ENCODE results near the gene LIX1L. TPM values are rescaled to one million over a fixed set of nuclear protein-coding genes. Genes with fewer than 3 reads are reported as not detected.

LIX1L gene
- total RNA-seq, 5 donors from 2014 or later (not counting 1 experiment from before 2014, with no cell fraction given) = 43.4 to 74.4 (median 64.2) TPM

DNA sequence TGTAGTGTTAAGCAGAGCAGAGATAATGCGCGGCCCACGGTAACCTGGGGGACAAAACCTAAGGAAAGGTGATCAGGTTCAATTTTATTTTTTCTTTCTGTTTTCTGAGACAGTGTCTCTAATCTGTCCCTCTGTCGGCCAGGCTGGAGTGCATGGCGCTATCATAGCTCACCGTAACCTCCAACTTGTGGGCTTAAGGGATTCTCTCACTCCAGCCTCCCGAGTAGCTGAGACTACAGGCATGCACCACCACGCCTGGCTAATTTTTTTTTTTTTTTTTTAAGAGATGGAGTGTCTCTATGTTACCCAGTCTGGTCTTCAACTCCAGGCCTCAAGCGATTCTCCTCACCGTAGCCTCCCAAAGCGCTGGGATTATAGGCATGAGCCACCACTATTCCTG lies 71.4 kb downstream of the LIX1L start:
- WGBS (ENCODE audit: insufficient coverage) = 40% methylated on average over 5 of the region's 11 CpGs
- H3K27ac ChIP-seq (ENCODE audit: low read length) = no peak overlapping the region
- H3K4me3 ChIP-seq (ENCODE audit: control insufficient read depth in 1 of 2, extremely low read depth in 1 of 2, low read length in 1 of 2) = peak overlapping the region; percentile 54 to 77
- CTCF ChIA-PET = interaction anchor here in 1 of 2 donors (0.8 to 1.6 kb wide), 4 partner anchors 28 to 41 kb away, joined by 3 to 5 read pairs (median 4); partner anchors contain the start of genes NUDT17, PIAS3 and RBM8A
- Mint-ChIP-seq H3K36me3 (no peaks in the 10 kb centered on the region), H3K27ac (no peak overlapping the region), H3K9me3 (no peaks in the 10 kb centered on the region), H3K27me3 (peaks cover 19 to 22% of the 10 kb centered on the region in 2 donors), H3K4me1 (peaks cover 12 to 20% (median 16%) of the 10 kb centered on the region in 3 donors), H3K4me3 (peak overlapping the region; percentile 73 to 82 (median 80))
- ATAC-seq (replicated peaks in 1 of 4) (peak in 2 of 4 experiments; percentile 3 to 7), DNase-seq (no peak)
- no peaks in the 10 kb centered on the region for H3K36me3 ChIP-seq (ENCODE audit: control insufficient read depth in 2 of 2, extremely low read depth in 1 of 2, insufficient read depth in 1 of 2, low read length in 1 of 2)
- H3K27me3 ChIP-seq (replicated peaks in 1 of 2; ENCODE audit: control insufficient read depth in 2 of 2, extremely low read depth in 1 of 2, insufficient read depth in 2 of 2, low read length in 1 of 2) = peaks cover 3 to 18% of the 10 kb centered on the region in 2 experiments
- POLR2A ChIA-PET = interaction anchor here (0.6 to 0.7 kb wide), 2 partner anchors 36 to 120 kb away, joined by 3 to 6 read pairs; no protein-coding TSS in a partner anchor
- peaks cover 0 to 17% of the 10 kb centered on the region in 2 experiments for H3K4me1 ChIP-seq (ENCODE audit: control insufficient read depth in 1 of 2, extremely low read depth in 1 of 2, insufficient read depth in 2 of 2, low read length in 2 of 2)
- no peaks in the 10 kb centered on the region for H3K9me3 ChIP-seq

DNA sequence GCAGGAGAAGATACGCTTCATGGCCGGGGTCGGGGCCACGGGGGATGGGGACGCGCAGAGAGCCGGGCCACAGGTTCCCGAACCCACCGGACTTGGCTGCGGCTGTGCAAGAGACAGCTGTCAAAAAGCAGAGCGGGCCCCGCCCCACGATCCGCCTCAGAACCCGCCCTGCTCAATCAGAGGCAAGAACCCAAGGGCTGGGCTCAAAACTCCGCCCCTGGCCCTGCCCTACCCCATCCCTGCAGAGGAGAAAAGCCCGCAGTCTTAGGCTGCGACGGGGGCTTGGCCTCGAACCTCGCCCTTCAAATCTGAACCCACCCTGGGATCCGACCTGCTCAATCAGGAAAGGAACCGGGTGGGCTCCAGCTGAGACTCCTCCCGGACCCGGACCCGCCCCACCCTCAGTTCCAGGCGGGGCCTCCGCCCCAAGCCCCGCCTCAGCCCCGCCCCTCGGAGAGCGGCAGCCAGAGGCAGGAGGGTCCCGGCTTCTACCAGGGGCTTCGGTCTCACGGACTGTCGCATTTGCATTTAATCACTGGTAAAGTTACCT lies 72.0 kb downstream of the LIX1L start, which contains the start of gene ANKRD35:
Gene ANKRD35 (minus strand): TSS at position 129 of the 550 bp plus-strand sequence. CDS start 108 bp downstream, at position 21.
- Mint-ChIP-seq H3K4me1 (peaks cover 12 to 20% (median 16%) of the 10 kb centered on the region in 3 donors), H3K36me3 (no peaks in the 10 kb centered on the region), H3K27ac (peak within 1 kb of the TSS; percentile 22 to 48), H3K9me3 (no peaks in the 10 kb centered on the region), H3K4me3 (peak within 1 kb of the TSS; percentile 73 to 82 (median 80)), H3K27me3 (peaks cover 19 to 22% of the 10 kb centered on the region in 2 donors)
- DNase-seq = peak; percentile 75 to 94 (median 88)
- 0% methylated on average over 33 of the region's 36 CpGs for WGBS (ENCODE audit: insufficient coverage)
- Histone ChIP-seq H3K27me3 (replicated peaks in 1 of 2; ENCODE audit: control insufficient read depth in 2 of 2, extremely low read depth in 1 of 2, insufficient read depth in 2 of 2, low read length in 1 of 2) (peaks cover 3 to 18% of the 10 kb centered on the region in 2 experiments), H3K9me3 (no peaks in the 10 kb centered on the region), H3K36me3 (ENCODE audit: control insufficient read depth in 2 of 2, extremely low read depth in 1 of 2, insufficient read depth in 1 of 2, low read length in 1 of 2) (no peaks in the 10 kb centered on the region), H3K4me1 (ENCODE audit: control insufficient read depth in 1 of 2, extremely low read depth in 1 of 2, insufficient read depth in 2 of 2, low read length in 2 of 2) (peaks cover 0 to 17% of the 10 kb centered on the region in 2 experiments), H3K4me3 (ENCODE audit: control insufficient read depth in 1 of 2, extremely low read depth in 1 of 2, low read length in 1 of 2) (peak within 1 kb of the TSS; percentile 54 to 77), H3K27ac (ENCODE audit: low read length) (no peak within 1 kb of the TSS)
- ChIA-PET POLR2A (interaction anchor here (0.6 to 1.0 kb wide), 4 partner anchors 28 to 121 kb away, joined by 3 to 6 read pairs (median 3); partner anchors contain the start of gene POLR3C (in 1 of the 2)), CTCF (interaction anchor here in 1 of 2 donors (0.7 to 1.6 kb wide), 6 partner anchors 14 to 72 kb away, joined by 3 to 5 read pairs (median 3); partner anchors contain the start of genes LIX1L, NUDT17, PIAS3 and RBM8A)
- peak; percentile 98 to 100 (median 99) for ATAC-seq (replicated peaks in 1 of 4)

- peak overlapping the region in 1 of 2 donors; percentile 48 for H3K27ac Mint-ChIP-seq
- peak overlapping the region; percentile 73 to 82 (median 80) for H3K4me3 Mint-ChIP-seq
- POLR2A ChIA-PET = interaction anchor here in 1 of 2 donors (0.6 kb wide), 1 partner anchor 135 kb away, joined by 4 read pairs; no protein-coding TSS in a partner anchor
- peaks cover 0 to 17% of the 10 kb centered on the region in 2 experiments for H3K4me1 ChIP-seq (ENCODE audit: control insufficient read depth in 1 of 2, extremely low read depth in 1 of 2, insufficient read depth in 2 of 2, low read length in 2 of 2)
- H3K4me3 ChIP-seq (ENCODE audit: control insufficient read depth in 1 of 2, extremely low read depth in 1 of 2, low read length in 1 of 2) = no peak overlapping the region
- H3K27ac ChIP-seq (ENCODE audit: low read length) = no peak overlapping the region
- no peaks in the 10 kb centered on the region for H3K9me3 ChIP-seq
- H3K36me3 Mint-ChIP-seq = no peaks in the 10 kb centered on the region
- peaks cover 19 to 22% of the 10 kb centered on the region in 2 donors for H3K27me3 Mint-ChIP-seq
- CTCF ChIA-PET = no interaction called here
- no peaks in the 10 kb centered on the region for H3K9me3 Mint-ChIP-seq
- no peaks in the 10 kb centered on the region for H3K36me3 ChIP-seq (ENCODE audit: control insufficient read depth in 2 of 2, extremely low read depth in 1 of 2, insufficient read depth in 1 of 2, low read length in 1 of 2)
- H3K27me3 ChIP-seq (replicated peaks in 1 of 2; ENCODE audit: control insufficient read depth in 2 of 2, extremely low read depth in 1 of 2, insufficient read depth in 2 of 2, low read length in 1 of 2) = peaks cover 3 to 18% of the 10 kb centered on the region in 2 experiments
- WGBS (ENCODE audit: insufficient coverage) = 81% methylated on average over 1 of the region's 1 CpG
- no peak for ATAC-seq (replicated peaks in 1 of 4)
- H3K4me1 Mint-ChIP-seq = peaks cover 12 to 20% (median 16%) of the 10 kb centered on the region in 3 donors
- no peak for DNase-seq
Observed at GRCh38 chr1:145884675-145885074, 73.1 kb downstream of the LIX1L start.

Other genes with a start within 250 kb of the LIX1L start
- 1 to 10 TPM in 3 of 5 donors, under 1 TPM in 2; 0.53 to 9.1 (median 1.7) TPM for gene CD160, start 238.5 kb downstream of the LIX1L start, total RNA-seq
- 10 to 100 TPM; 12.0 to 17.5 (median 13.4) TPM for gene RNF115, start 133.9 kb downstream of the LIX1L start, total RNA-seq
- gene POLR3C, start 133.8 kb downstream of the LIX1L start, total RNA-seq = 10 to 100 TPM; 24.5 to 42.0 (median 38.2) TPM
- 1 to 10 TPM; 2.8 to 7.6 (median 6.3) TPM for gene NUDT17, start 112.4 kb downstream of the LIX1L start, total RNA-seq
- 10 to 100 TPM; 22.1 to 28.3 (median 26.8) TPM for gene PIAS3, start 98.9 kb downstream of the LIX1L start, total RNA-seq
- under 1 TPM in 1 of 5 donors, not detected in 4; 0.09 TPM for gene ANKRD35, start 72.2 kb downstream of the LIX1L start, total RNA-seq
- gene ITGA10, start 48.0 kb downstream of the LIX1L start, total RNA-seq = 1 to 10 TPM; 1.7 to 5.1 (median 2.4) TPM
- 10 to 100 TPM; 18.8 to 36.3 (median 34.4) TPM for gene PEX11B, start 39.3 kb downstream of the LIX1L start, total RNA-seq
- 100 to 1,000 TPM; 124 to 153 (median 130) TPM for gene RBM8A, start 30.5 kb downstream of the LIX1L start, total RNA-seq
- 1 to 10 TPM in 3 of 5 donors, under 1 TPM in 2; 0.68 to 3.5 (median 1.7) TPM for gene ANKRD34A, start 6.6 kb upstream of the LIX1L start, total RNA-seq
- gene POLR3GL, start 6.7 kb upstream of the LIX1L start, total RNA-seq = 10 to 100 TPM; 30.9 to 41.7 (median 38.3) TPM
- 1,000 to 10,000 TPM in 1 of 5 donors, 100 to 1,000 TPM in 4; 721 to 2,117 (median 773) TPM for gene TXNIP, start 38.6 kb upstream of the LIX1L start, total RNA-seq
- gene HJV, start 63.7 kb upstream of the LIX1L start, total RNA-seq = not detected
- 1 to 10 TPM; 1.7 to 3.6 (median 2.4) TPM for gene NBPF10, start 186.8 kb upstream of the LIX1L start, total RNA-seq